Lung (tissue), 12 donors: ENCODE measurements around the gene OGN. TPM values are rescaled to one million over a fixed set of nuclear protein-coding genes. Genes with fewer than 3 reads are reported as not detected.

Experiments used
- ATAC-seq: fragments of 200-7000 bp; cut with Tn5 transposase; one replicate; pipeline ENCODE4 v1.9.1; 2020; ENCODE audit warnings: moderate number of reproducible peaks; ENCODE audit not compliant: insufficient read depth, low FRiP score
- DNase-seq, 3 donors: peaks; one replicate each; pipeline ENCODE4 v3.0.0-alpha.2; 2013 to 2017
- H3K27ac ChIP-seq, 2 donors: one replicate each; pipeline ENCODE4 v1.5.1; 2013; ENCODE audit warnings: mild to moderate bottlenecking in 2 of 2, moderate library complexity in 2 of 2, control low read depth in 1 of 2, inconsistent platforms in 1 of 2, low read depth in 1 of 2, low read length in 1 of 2
- H3K27me3 ChIP-seq, 3 donors: one replicate each; pipeline ENCODE4 v1.5.1; 2013; ENCODE audit warnings: low read length in 2 of 3; ENCODE audit not compliant: control insufficient read depth in 3 of 3, insufficient read depth in 3 of 3
- H3K36me3 ChIP-seq, 4 donors: one replicate each; pipeline ENCODE4 v1.5.1; 2013; ENCODE audit warnings: low read length in 4 of 4, mild to moderate bottlenecking in 1 of 4, moderate library complexity in 1 of 4; ENCODE audit not compliant: control insufficient read depth in 4 of 4, insufficient read depth in 4 of 4
- H3K4me1 ChIP-seq, 5 donors: one replicate each; pipeline ENCODE4 v1.5.1; 2013; ENCODE audit warnings: low read length in 5 of 5, mild to moderate bottlenecking in 2 of 5, moderate library complexity in 1 of 5; ENCODE audit not compliant: control insufficient read depth in 5 of 5, insufficient read depth in 5 of 5
- H3K4me3 ChIP-seq: one replicate; pipeline ENCODE4 v1.5.1; 2013; ENCODE audit warnings: mild to moderate bottlenecking, control low read depth, moderate library complexity
- H3K9ac ChIP-seq, 2 donors: one replicate each; pipeline ENCODE4 v1.5.1; 2013; ENCODE audit warnings: low read length in 2 of 2, control low read depth in 1 of 2; ENCODE audit not compliant: insufficient read depth in 1 of 2
- H3K9me3 ChIP-seq, 4 donors: one replicate each; pipeline ENCODE4 v1.5.1; 2013; ENCODE audit warnings: low read length in 3 of 4, mild to moderate bottlenecking in 1 of 4, moderate library complexity in 1 of 4; ENCODE audit not compliant: control insufficient read depth in 4 of 4, insufficient read depth in 3 of 4
- WGBS, 2 donors: extraction: QIAGEN DNeasy Blood & Tissue Kit; methylation state at CpG; one replicate each; pipeline ENCODE4 v1.1.7; 2013; 5-methylcytosine and 5-hydroxymethylcytosine counted together
- polyA plus RNA-seq, 2 donors: library from polyadenylated mRNA; stranded (reverse); fragments of 200-250 nt; gene quantifications; one replicate each; pipeline ENCODE4 v1.2.1, GENCODE V29; 2013
- total RNA-seq, 2 donors: library from RNA; depleted of rRNA in 1 of 2; stranded (reverse); fragments of >200 nt in 1 of 2; gene quantifications; one replicate each; pipeline ENCODE4 v1.2.1, GENCODE V29; 2014 to 2021
- TF ChIP-seq, protein P1 (sequence below): IDR thresholded peaks from 2 replicates; pipeline ENCODE4 v1.5.1; 2012; ENCODE audit warnings: mild to moderate bottlenecking; ENCODE audit errors: control extremely low read depth, extremely low read depth
- donor health status: control.
- donor health status: control.
- donor health status: Bipolar disorder and iron deficiency.
- donor health status: healthy.
- donor health status: DM: yes; HTN: yes; CAD: no.

The OGN gene
- total and polyA plus RNA-seq, 4 donors, result 0.54 to 145 (median 6.8) TPM

DNA sequence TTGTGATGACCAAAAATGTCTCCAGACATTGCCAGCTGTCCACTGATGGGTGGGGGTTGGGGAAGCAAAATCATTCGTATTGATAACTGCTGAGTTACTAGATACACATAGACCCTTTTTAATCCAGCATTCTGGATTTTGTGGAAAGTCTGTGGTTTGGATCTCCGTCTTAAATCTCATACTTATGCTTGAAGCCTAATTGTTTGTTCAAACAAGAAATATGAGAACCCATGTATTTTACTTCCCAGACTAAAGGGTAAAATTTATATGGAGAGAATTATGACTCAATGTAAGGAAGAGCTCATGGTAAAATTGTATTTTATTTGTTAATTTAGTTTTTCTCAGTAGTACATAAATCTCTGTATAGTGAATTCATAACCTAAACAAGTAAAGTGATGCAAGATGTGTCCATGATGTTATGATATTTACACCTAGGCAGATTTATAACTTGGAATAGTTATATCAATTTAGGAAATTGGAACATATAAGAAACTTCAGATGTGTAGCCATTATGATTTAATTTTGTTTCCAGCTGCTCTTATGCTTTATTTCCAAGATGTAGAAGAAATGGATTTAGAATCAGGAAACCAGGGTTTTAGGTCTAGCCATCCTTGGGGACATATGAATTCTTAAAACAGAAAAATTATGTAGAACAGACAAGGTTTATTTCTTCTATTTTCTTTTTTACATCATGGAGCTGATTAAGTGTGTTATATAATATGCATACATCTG, 4.5 kb upstream of the OGN start:
- Histone ChIP-seq H3K27ac (no peak overlapping the region), H3K36me3 (no peaks in the 10 kb centered on the region), H3K4me3 (no peak overlapping the region), H3K9me3 (no peaks in the 10 kb centered on the region), H3K4me1 (peaks cover 0 to 39% (median 4%) of the 10 kb centered on the region in 5 donors), H3K9ac (no peak overlapping the region), H3K27me3 (no peaks in the 10 kb centered on the region)
- TF ChIP-seq, protein P1, sequence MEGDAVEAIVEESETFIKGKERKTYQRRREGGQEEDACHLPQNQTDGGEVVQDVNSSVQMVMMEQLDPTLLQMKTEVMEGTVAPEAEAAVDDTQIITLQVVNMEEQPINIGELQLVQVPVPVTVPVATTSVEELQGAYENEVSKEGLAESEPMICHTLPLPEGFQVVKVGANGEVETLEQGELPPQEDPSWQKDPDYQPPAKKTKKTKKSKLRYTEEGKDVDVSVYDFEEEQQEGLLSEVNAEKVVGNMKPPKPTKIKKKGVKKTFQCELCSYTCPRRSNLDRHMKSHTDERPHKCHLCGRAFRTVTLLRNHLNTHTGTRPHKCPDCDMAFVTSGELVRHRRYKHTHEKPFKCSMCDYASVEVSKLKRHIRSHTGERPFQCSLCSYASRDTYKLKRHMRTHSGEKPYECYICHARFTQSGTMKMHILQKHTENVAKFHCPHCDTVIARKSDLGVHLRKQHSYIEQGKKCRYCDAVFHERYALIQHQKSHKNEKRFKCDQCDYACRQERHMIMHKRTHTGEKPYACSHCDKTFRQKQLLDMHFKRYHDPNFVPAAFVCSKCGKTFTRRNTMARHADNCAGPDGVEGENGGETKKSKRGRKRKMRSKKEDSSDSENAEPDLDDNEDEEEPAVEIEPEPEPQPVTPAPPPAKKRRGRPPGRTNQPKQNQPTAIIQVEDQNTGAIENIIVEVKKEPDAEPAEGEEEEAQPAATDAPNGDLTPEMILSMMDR, result no peak
- DNase-seq (peak in 1 of 3 donors; percentile 46), ATAC-seq (no peak)
- WGBS, 2 donors, result 91 to 95% methylated on average over 2 of the region's 2 CpGs

DNA sequence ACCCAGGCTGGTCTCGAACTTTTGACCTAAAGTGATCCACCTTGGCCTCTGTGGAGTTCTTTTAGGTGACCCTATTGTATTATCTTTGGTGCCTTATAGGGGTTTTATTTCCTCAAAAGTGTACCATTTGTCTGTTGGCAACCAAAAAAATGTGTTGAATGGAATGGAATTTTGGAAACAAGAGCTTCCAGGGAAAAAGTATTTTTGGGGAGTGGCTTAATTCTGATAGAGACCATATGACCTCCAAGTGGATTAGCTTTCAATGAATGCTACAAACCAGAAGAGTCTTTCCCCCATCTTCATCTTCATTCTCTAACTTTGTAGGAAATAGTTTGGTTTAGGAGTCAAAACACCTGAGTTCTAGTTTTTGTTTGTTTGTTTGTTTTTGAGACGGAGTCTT, 3.4 kb upstream of the OGN start:
- Histone ChIP-seq H3K4me3 (no peak overlapping the region), H3K9me3 (no peaks in the 10 kb centered on the region), H3K4me1 (peaks cover 0 to 46% (median 4%) of the 10 kb centered on the region in 5 donors), H3K9ac (no peak overlapping the region), H3K36me3 (no peaks in the 10 kb centered on the region), H3K27me3 (no peaks in the 10 kb centered on the region), H3K27ac (no peak overlapping the region)
- ATAC-seq, result no peak
- WGBS, 2 donors, result 94 to 95% methylated on average over 2 of the region's 2 CpGs
- DNase-seq, result no peak
- TF ChIP-seq, protein P1, result no peak

DNA sequence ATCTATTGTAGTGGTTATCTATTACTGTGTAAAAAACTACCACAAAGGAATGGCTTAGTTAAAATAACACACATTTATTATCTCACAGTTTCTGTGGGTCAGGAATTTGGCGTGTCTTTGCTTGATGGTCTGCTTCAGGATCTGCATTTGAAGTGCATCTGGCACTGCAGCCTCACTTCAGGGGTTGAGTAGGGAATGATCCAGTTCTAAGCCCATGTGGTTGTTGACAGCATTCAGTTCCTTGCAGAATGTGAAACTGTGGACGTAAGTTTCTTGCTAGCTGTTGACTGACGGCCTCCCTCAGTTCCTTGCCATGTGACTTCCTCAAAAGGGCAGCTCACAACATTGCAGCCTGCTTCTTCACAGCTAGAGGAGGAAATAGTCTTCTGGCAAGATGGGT, 2.1 kb upstream of the OGN start:
- H3K9ac ChIP-seq, result peak overlapping the region in 1 of 2 donors; percentile 67
- 24 to 32% methylated on average over 3 of the region's 3 CpGs for WGBS, 2 donors

More for the DNA sequence above, 2.1 kb upstream of the OGN start:
- DNase-seq, result peak; percentile 24 to 74 (median 50)
- H3K36me3 ChIP-seq, result no peaks in the 10 kb centered on the region
- H3K9me3 ChIP-seq, result no peaks in the 10 kb centered on the region
- H3K27ac ChIP-seq, result no peak overlapping the region
- H3K27me3 ChIP-seq, result no peaks in the 10 kb centered on the region
- TF ChIP-seq, protein P1, result no peak
- peaks cover 0 to 50% (median 4%) of the 10 kb centered on the region in 5 donors for H3K4me1 ChIP-seq
- no peak overlapping the region for H3K4me3 ChIP-seq
- peak; percentile 62 for ATAC-seq
